Stimulated activated CD8-positive, alpha-beta memory T cell treated with anti-CD3 and anti-CD28 coated beads, Interleukin-7, amount 100 ng/mL, for 48 hours (primary cell): Measurements from ENCODE around the gene GPR61.

Experiments
- DNase-seq, 2 donors: peaks; one replicate each; pipeline ENCODE4 v3.0.0-alpha.2; 2020; ENCODE audit warnings: low read depth in 1 of 2; ENCODE audit errors: extremely low read depth in 1 of 2

Gene GPR61

GRCh38 chr1:109535481-109535880, 4.2 kb upstream of the GPR61 start:
- DNase-seq, result no peak

GRCh38 chr1:109535971-109536491, 3.6 kb upstream of the GPR61 start:
- no peak for DNase-seq

GRCh38 chr1:109537450-109538178, 2.1 kb upstream of the GPR61 start:
- no peak for DNase-seq

- DNase-seq, result no peak
Observed at GRCh38 chr1:109538827-109539555, 681 bp upstream of the GPR61 start.

- no peak for DNase-seq
Observed at GRCh38 chr1:109541102-109541501, 1.4 kb downstream of the GPR61 start.

GRCh38 chr1:109542657-109543056, 3.0 kb downstream of the GPR61 start:
- no peak for DNase-seq

- no peak for DNase-seq
Observed at GRCh38 chr1:109543283-109543987, 3.8 kb downstream of the GPR61 start.

- DNase-seq, result no peak
Observed at GRCh38 chr1:109543988-109544735, 4.5 kb downstream of the GPR61 start.

GRCh38 chr1:109546311-109547109, 6.8 kb downstream of the GPR61 start:
- DNase-seq, result peak; percentile 61 to 85

- peak in 1 of 2 donors; percentile 2 for DNase-seq
Observed at GRCh38 chr1:109547463-109548320, 8.0 kb downstream of the GPR61 start.

- DNase-seq, result peak; percentile 84 to 93
Observed at GRCh38 chr1:109548321-109549267, 8.9 kb downstream of the GPR61 start, which contains the start of gene GNAI3. GNAI3 (plus strand) TSS chr1:109548615; CDS start chr1:109548721, 106 bp downstream.

- DNase-seq, result no peak
Observed at GRCh38 chr1:109556563-109556962, 16.9 kb downstream of the GPR61 start.

GRCh38 chr1:109557520-109557919, 17.8 kb downstream of the GPR61 start:
- no peak for DNase-seq

GRCh38 chr1:109559995-109560394, 20.3 kb downstream of the GPR61 start:
- DNase-seq, result no peak

GRCh38 chr1:109564194-109564878, 24.7 kb downstream of the GPR61 start:
- DNase-seq, result no peak

- no peak for DNase-seq
Observed at GRCh38 chr1:109565241-109565640, 25.6 kb downstream of the GPR61 start.

- DNase-seq, result no peak
Observed at GRCh38 chr1:109566982-109567381, 27.3 kb downstream of the GPR61 start.
